HUDEP-2 (cell line): Measurements from ENCODE around the gene FANCF.
"Not testable (repeated sequence)": the region's sequence is repeated elsewhere in the genome, so short reads cannot be mapped to it uniquely, and the experiment has no call there.

Experiments used
- DNase-seq, 76 experiments: peaks; one replicate each; lab custom pipeline; 2025; ENCODE audit not compliant: unreplicated experiment in 76 of 76; lab: John Stamatoyannopoulos, UW

The FANCF gene

GRCh38 chr11:22625448-22626287, at the start of gene FANCF:
FANCF (minus strand) TSS chr11:22625823; CDS start chr11:22625810, 13 bp downstream.
- peak; percentile 26 to 97 (median 89) for DNase-seq

- no peak for DNase-seq
Measured at GRCh38 chr11:22674470-22675439, 49.1 kb upstream of the FANCF start.

- no peak for DNase-seq
Measured at GRCh38 chr11:22671751-22672150, 46.1 kb upstream of the FANCF start.

- DNase-seq = peak in 1 of 76 experiments; percentile 10
Measured at GRCh38 chr11:22670830-22671229, 45.2 kb upstream of the FANCF start.

- no peak for DNase-seq
Measured at GRCh38 chr11:22669368-22669767, 43.7 kb upstream of the FANCF start.

GRCh38 chr11:22668005-22668796, 42.6 kb upstream of the FANCF start:
- no peak for DNase-seq

GRCh38 chr11:22666688-22667439, 41.2 kb upstream of the FANCF start:
- no peak for DNase-seq

GRCh38 chr11:22666325-22666687, 40.7 kb upstream of the FANCF start, which contains the start of gene GAS2:
GAS2 (plus strand) TSS chr11:22666611; CDS start chr11:22674870, 8,259 bp downstream.
- DNase-seq = no peak

GRCh38 chr11:22659783-22660182, 34.2 kb upstream of the FANCF start:
- DNase-seq = no peak

GRCh38 chr11:22657101-22657694, 31.6 kb upstream of the FANCF start:
- no peak for DNase-seq

- no peak for DNase-seq
Measured at GRCh38 chr11:22656130-22656529, 30.5 kb upstream of the FANCF start.

GRCh38 chr11:22652346-22652745, 26.7 kb upstream of the FANCF start:
- not testable (repeated sequence) for DNase-seq

GRCh38 chr11:22641559-22641958, 15.9 kb upstream of the FANCF start:
- no peak for DNase-seq

- DNase-seq = no peak
Measured at GRCh38 chr11:22640862-22641261, 15.2 kb upstream of the FANCF start.

- no peak for DNase-seq
Measured at GRCh38 chr11:22635689-22636088, 10.1 kb upstream of the FANCF start.

GRCh38 chr11:22634897-22635629, 9.4 kb upstream of the FANCF start:
- DNase-seq = peak in 4 of 76 experiments; percentile 1 to 4 (median 2)

- DNase-seq = no peak
Measured at GRCh38 chr11:22633354-22633902, 7.8 kb upstream of the FANCF start.

GRCh38 chr11:22627421-22627820, 1.8 kb upstream of the FANCF start:
- no peak for DNase-seq
